ENCODE results near the gene MEGF8. TPM values are rescaled to one million over a fixed set of nuclear protein-coding genes. Genes with fewer than 3 reads are reported as not detected.
"Not testable (repeated sequence)": the region's sequence is repeated elsewhere in the genome, so short reads cannot be mapped to it uniquely, and the experiment has no call there.

Gene MEGF8
- total RNA-seq, 1 experiment from 2014 or later: 7.7 TPM

GRCh38 chr19:42339922-42340321 lies 14.5 kb downstream of the MEGF8 start:
- H3K9ac ChIP-seq (ENCODE audit: low read length); intact Hi-C loops (cut with micrococcal nuclease); H3K4me2 ChIP-seq (ENCODE audit: low read length); H3K9me2 ChIP-seq (replicated peaks; ENCODE audit: low read length); POLR2A ChIA-PET (ENCODE audit: unreplicated experiment); H3F3A ChIP-seq (ENCODE audit: low read length, unreplicated experiment); BruUV-seq (replicated peaks); DNase-seq; H3K9me3 ChIP-seq (ENCODE audit: low read length); CTCF ChIA-PET; H3K27me3 ChIP-seq (ENCODE audit: low read length); H4K20me1 ChIP-seq (ENCODE audit: low read length); H3K4me3 ChIP-seq (ENCODE audit: low read length); H3K27ac ChIP-seq (ENCODE audit: low read length); H3K79me2 ChIP-seq (ENCODE audit: low read length); H3K36me3 ChIP-seq (ENCODE audit: low read depth, low read length); H2AFZ ChIP-seq (ENCODE audit: low read length); H3K4me1 ChIP-seq (ENCODE audit: insufficient read depth, low read length); ATAC-seq: not testable (repeated sequence)

DNA sequence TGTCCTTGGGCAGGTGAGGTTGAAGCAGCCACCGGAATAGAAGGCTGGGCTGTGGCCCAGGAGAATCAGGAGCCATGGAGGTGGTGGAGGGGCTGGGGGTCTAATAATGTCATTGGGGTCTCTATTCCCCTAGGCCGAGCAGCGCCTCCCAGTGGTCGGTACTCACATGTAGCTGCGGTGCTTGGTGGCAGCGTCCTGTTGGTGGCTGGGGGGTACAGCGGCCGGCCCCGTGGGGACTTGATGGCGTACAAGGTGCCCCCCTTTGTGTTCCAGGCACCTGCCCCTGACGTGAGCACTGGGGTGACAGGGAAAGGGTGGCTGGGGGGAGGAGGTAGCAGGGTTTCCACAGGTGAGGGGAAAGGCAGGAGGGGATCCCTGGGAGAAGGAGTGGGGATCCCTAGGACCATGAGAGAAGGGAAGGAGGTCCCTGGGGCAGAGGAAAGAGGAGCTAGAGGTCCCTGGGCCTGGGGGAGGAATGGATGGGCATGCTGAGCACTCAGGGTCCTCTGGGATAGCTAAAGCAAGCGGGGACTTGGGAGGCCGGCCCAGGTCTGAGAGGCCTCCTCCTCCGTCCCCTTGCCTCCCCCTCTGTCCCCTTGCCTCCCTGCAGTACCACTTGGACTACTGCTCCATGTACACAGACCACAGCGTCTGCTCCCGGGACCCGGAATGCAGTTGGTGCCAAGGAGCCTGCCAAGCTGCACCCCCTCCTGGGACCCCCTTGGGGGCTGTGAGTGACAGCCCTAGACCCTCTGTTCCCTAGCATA lies 18.1 kb downstream of the MEGF8 start:
- ATAC-seq (no peak), DNase-seq (no peak)
- ChIA-PET POLR2A (ENCODE audit: unreplicated experiment) (no interaction called here), CTCF (no interaction called here)
- Histone ChIP-seq H3K27ac (ENCODE audit: low read length) (no peak overlapping the region), H3K36me3 (ENCODE audit: low read depth, low read length) (no peaks in the 10 kb centered on the region), H3K9ac (ENCODE audit: low read length) (no peak overlapping the region), H3K9me3 (ENCODE audit: low read length) (no peaks in the 10 kb centered on the region), H4K20me1 (ENCODE audit: low read length) (no peaks in the 10 kb centered on the region), H3K79me2 (ENCODE audit: low read length) (no peaks in the 10 kb centered on the region), H3K4me3 (ENCODE audit: low read length) (no peak overlapping the region), H3K4me1 (ENCODE audit: insufficient read depth, low read length) (no peaks in the 10 kb centered on the region), H3K9me2 (replicated peaks; ENCODE audit: low read length) (no peaks in the 10 kb centered on the region), H3K27me3 (ENCODE audit: low read length) (no peaks in the 10 kb centered on the region), H3K4me2 (ENCODE audit: low read length) (no peak overlapping the region), H3F3A (ENCODE audit: low read length, unreplicated experiment) (no peaks in the 10 kb centered on the region), H2AFZ (ENCODE audit: low read length) (no peak overlapping the region)
- no TSS peak for BruUV-seq (replicated peaks)
- no peak for TF ChIP-seq EZH2phosphoT487 (IDR thresholded peaks at IDR 0.05; ENCODE audit: borderline replicate concordance, low read length)
- TF ChIP-seq EZH2 (IDR thresholded peaks at IDR 0.05; ENCODE audit: low read length, unreplicated experiment): no peak
- TF ChIP-seq, protein P1, sequence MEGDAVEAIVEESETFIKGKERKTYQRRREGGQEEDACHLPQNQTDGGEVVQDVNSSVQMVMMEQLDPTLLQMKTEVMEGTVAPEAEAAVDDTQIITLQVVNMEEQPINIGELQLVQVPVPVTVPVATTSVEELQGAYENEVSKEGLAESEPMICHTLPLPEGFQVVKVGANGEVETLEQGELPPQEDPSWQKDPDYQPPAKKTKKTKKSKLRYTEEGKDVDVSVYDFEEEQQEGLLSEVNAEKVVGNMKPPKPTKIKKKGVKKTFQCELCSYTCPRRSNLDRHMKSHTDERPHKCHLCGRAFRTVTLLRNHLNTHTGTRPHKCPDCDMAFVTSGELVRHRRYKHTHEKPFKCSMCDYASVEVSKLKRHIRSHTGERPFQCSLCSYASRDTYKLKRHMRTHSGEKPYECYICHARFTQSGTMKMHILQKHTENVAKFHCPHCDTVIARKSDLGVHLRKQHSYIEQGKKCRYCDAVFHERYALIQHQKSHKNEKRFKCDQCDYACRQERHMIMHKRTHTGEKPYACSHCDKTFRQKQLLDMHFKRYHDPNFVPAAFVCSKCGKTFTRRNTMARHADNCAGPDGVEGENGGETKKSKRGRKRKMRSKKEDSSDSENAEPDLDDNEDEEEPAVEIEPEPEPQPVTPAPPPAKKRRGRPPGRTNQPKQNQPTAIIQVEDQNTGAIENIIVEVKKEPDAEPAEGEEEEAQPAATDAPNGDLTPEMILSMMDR (conservative IDR thresholded peaks at IDR 0.05; ENCODE audit: low read depth, low read length): peak; percentile 33; the same call in 1 of the 2 replicates
- intact Hi-C loops (cut with micrococcal nuclease): no loop called here

- DNase-seq: no peak
- H3K9me2 ChIP-seq (replicated peaks; ENCODE audit: low read length): no peaks in the 10 kb centered on the region
- no peak for ATAC-seq
- no peaks in the 10 kb centered on the region for H3K79me2 ChIP-seq (ENCODE audit: low read length)
- H3K27ac ChIP-seq (ENCODE audit: low read length): no peak overlapping the region
- H3K4me1 ChIP-seq (ENCODE audit: insufficient read depth, low read length): no peaks in the 10 kb centered on the region
- no peaks in the 10 kb centered on the region for H3F3A ChIP-seq (ENCODE audit: low read length, unreplicated experiment)
- H3K9ac ChIP-seq (ENCODE audit: low read length): no peak overlapping the region
- POLR2A ChIA-PET (ENCODE audit: unreplicated experiment): no interaction called here
- no peak overlapping the region for H2AFZ ChIP-seq (ENCODE audit: low read length)
- intact Hi-C loops (cut with micrococcal nuclease): no loop called here
- no peaks in the 10 kb centered on the region for H3K36me3 ChIP-seq (ENCODE audit: low read depth, low read length)
- CTCF ChIA-PET: no interaction called here
- no peak overlapping the region for H3K4me2 ChIP-seq (ENCODE audit: low read length)
- no peaks in the 10 kb centered on the region for H3K27me3 ChIP-seq (ENCODE audit: low read length)
- no TSS peak for BruUV-seq (replicated peaks)
- no peaks in the 10 kb centered on the region for H3K9me3 ChIP-seq (ENCODE audit: low read length)
- no peaks in the 10 kb centered on the region for H4K20me1 ChIP-seq (ENCODE audit: low read length)
- no peak overlapping the region for H3K4me3 ChIP-seq (ENCODE audit: low read length)
- TF ChIP-seq, protein P1 (conservative IDR thresholded peaks at IDR 0.05; ENCODE audit: low read depth, low read length): no peak
- TF ChIP-seq EZH2phosphoT487 (IDR thresholded peaks at IDR 0.05; ENCODE audit: borderline replicate concordance, low read length): no peak
- no peak for TF ChIP-seq EZH2 (IDR thresholded peaks at IDR 0.05; ENCODE audit: low read length, unreplicated experiment)
Observed at GRCh38 chr19:42344336-42344893, 19.0 kb downstream of the MEGF8 start.
